ENCODE measurements around the gene PLA2G4E. TPM values are rescaled to one million over a fixed set of nuclear protein-coding genes. Genes with fewer than 3 reads are reported as not detected.

Gene PLA2G4E
- total and polyA plus RNA-seq, 2 of the 13 experiments (the other 11 are each of a cell fraction or from before 2014, with no cell fraction given), result not detected

Other genes starting within 250 kb of the PLA2G4E start
- gene MAPKBP1, start 246.6 kb downstream of the PLA2G4E start, total RNA-seq (2016; rRNA removed; fragmentation: Illumina TruSeq; extraction: Trizol), result 3.9 and 7.3 TPM in 2 replicates
- 3.0 and 4.7 TPM in 2 replicates for gene MAPKBP1, start 246.6 kb downstream of the PLA2G4E start, polyA plus RNA-seq (2011; rRNA removed)
- gene JMJD7, start 192.9 kb downstream of the PLA2G4E start, total RNA-seq (2016; rRNA removed; fragmentation: Illumina TruSeq; extraction: Trizol), result 5.4 and 7.1 TPM in 2 replicates
- gene JMJD7, start 192.9 kb downstream of the PLA2G4E start, polyA plus RNA-seq (2011; rRNA removed), result 6.4 and 7.2 TPM in 2 replicates
- 0.55 and 5.1 TPM in 2 replicates for gene PLA2G4B, start 182.2 kb downstream of the PLA2G4E start, total RNA-seq (2016; rRNA removed; fragmentation: Illumina TruSeq; extraction: Trizol)
- gene PLA2G4B, start 182.2 kb downstream of the PLA2G4E start, polyA plus RNA-seq (2011; rRNA removed), result 8.0 and 10.2 TPM in 2 replicates
- gene SPTBN5, start 127.0 kb downstream of the PLA2G4E start, total RNA-seq (2016; rRNA removed; fragmentation: Illumina TruSeq; extraction: Trizol), result 0.01 and 0.07 TPM in 2 replicates
- gene SPTBN5, start 127.0 kb downstream of the PLA2G4E start, polyA plus RNA-seq (2011; rRNA removed), result 0.01 and 0.03 TPM in 2 replicates
- gene EHD4, start 48.5 kb downstream of the PLA2G4E start, total RNA-seq (2016; rRNA removed; fragmentation: Illumina TruSeq; extraction: Trizol), result 4.8 and 4.9 TPM in 2 replicates
- gene EHD4, start 48.5 kb downstream of the PLA2G4E start, polyA plus RNA-seq (2011; rRNA removed), result 3.1 and 4.2 TPM in 2 replicates
- gene PLA2G4D, start 73.5 kb upstream of the PLA2G4E start, total RNA-seq (2016; rRNA removed; fragmentation: Illumina TruSeq; extraction: Trizol), result 0.04 TPM in 1 of 2 replicates, not detected in the other
- gene PLA2G4D, start 73.5 kb upstream of the PLA2G4E start, polyA plus RNA-seq (2011; rRNA removed), result 0.21 and 0.29 TPM in 2 replicates
- not detected in 2 replicates for gene PLA2G4F, start 135.6 kb upstream of the PLA2G4E start, total RNA-seq (2016; rRNA removed; fragmentation: Illumina TruSeq; extraction: Trizol)
- 0.01 and 0.07 TPM in 2 replicates for gene PLA2G4F, start 135.6 kb upstream of the PLA2G4E start, polyA plus RNA-seq (2011; rRNA removed)
- gene VPS39, start 187.3 kb upstream of the PLA2G4E start, total RNA-seq (2016; rRNA removed; fragmentation: Illumina TruSeq; extraction: Trizol), result 22.5 and 22.9 TPM in 2 replicates
- gene VPS39, start 187.3 kb upstream of the PLA2G4E start, polyA plus RNA-seq (2011; rRNA removed), result 28.7 and 32.0 TPM in 2 replicates

Measured in HepG2 (cell line).